CD8-positive, alpha-beta memory T cell (primary cell): ENCODE results near the gene RAD51B. TPM values are rescaled to one million over a fixed set of nuclear protein-coding genes. Genes with fewer than 3 reads are reported as not detected.

Experiments
- CTCF ChIA-PET: fragments of 350-600 bp; sonication (Branson Sonifier 250); formaldehyde crosslinking; loops from one replicate; lab custom pipeline; 2021; ENCODE audit warnings: antibody characterized with exemption; lab: Charles Lee
- POLR2A ChIA-PET: fragments of 350-600 bp; sonication (Branson Sonifier 250); formaldehyde crosslinking; loops from one replicate; lab custom pipeline; 2021; ENCODE audit warnings: antibody characterized with exemption; lab: Charles Lee
- DNase-seq, 5 donors: peaks; one replicate each; pipeline versions ENCODE4 v3.0.0 to v3.0.0-alpha.2; 2020 to 2022; ENCODE audit warnings: mixed read lengths in 1 of 5
- H3K27ac ChIP-seq: one replicate; pipeline ENCODE4 v1.7.0; 2013; ENCODE audit warnings: low read depth, mild to moderate bottlenecking, low read length, moderate library complexity
- H3K27me3 ChIP-seq: 2 replicates; pipeline ENCODE4 v1.7.0; 2013; ENCODE audit warnings: low read length, mild to moderate bottlenecking; ENCODE audit not compliant: insufficient read depth, poor library complexity, severe bottlenecking
- H3K36me3 ChIP-seq: 2 replicates; pipeline ENCODE4 v1.7.0; 2013; ENCODE audit warnings: mild to moderate bottlenecking, low read length, moderate library complexity; ENCODE audit not compliant: insufficient read depth
- H3K4me1 ChIP-seq: 2 replicates; pipeline ENCODE4 v1.7.0; 2013; ENCODE audit warnings: mild to moderate bottlenecking, low read length, moderate library complexity; ENCODE audit not compliant: insufficient read depth
- H3K4me3 ChIP-seq: 2 replicates; pipeline ENCODE4 v1.7.0; 2013; ENCODE audit warnings: mild to moderate bottlenecking, low read length
- H3K9me3 ChIP-seq: 2 replicates; pipeline ENCODE4 v1.7.0; 2013; ENCODE audit warnings: mild to moderate bottlenecking, low read length
- H3K27ac Mint-ChIP-seq, 8 donors: one replicate each; pipeline ENCODE4 v1.8.0; 2020 to 2021; ENCODE audit warnings: mixed read lengths in 8 of 8, mild to moderate bottlenecking in 6 of 8, inconsistent platforms in 3 of 8, moderate library complexity in 3 of 8
- H3K27me3 Mint-ChIP-seq, 2 donors: one replicate each; pipeline ENCODE4 v1.8.0; 2020 to 2021; ENCODE audit warnings: mixed read lengths in 2 of 2, mild to moderate bottlenecking in 1 of 2, moderate library complexity in 1 of 2
- H3K36me3 Mint-ChIP-seq, 3 donors: one replicate each; pipeline ENCODE4 v1.8.0; 2020 to 2021; ENCODE audit warnings: mixed read lengths in 3 of 3, inconsistent platforms in 1 of 3, mild to moderate bottlenecking in 1 of 3
- H3K4me1 Mint-ChIP-seq, 3 donors: one replicate each; pipeline ENCODE4 v1.8.0; 2020 to 2021; ENCODE audit warnings: mixed read lengths in 3 of 3, inconsistent platforms in 1 of 3, mild to moderate bottlenecking in 1 of 3
- H3K4me3 Mint-ChIP-seq, 7 donors: one replicate each; pipeline ENCODE4 v1.8.0; 2020 to 2021; ENCODE audit warnings: mixed read lengths in 7 of 7, mild to moderate bottlenecking in 6 of 7, moderate library complexity in 4 of 7, inconsistent platforms in 2 of 7
- H3K9me3 Mint-ChIP-seq, 5 donors: one replicate each; pipeline ENCODE4 v1.8.0; 2020 to 2022; ENCODE audit warnings: mixed read lengths in 5 of 5, mild to moderate bottlenecking in 3 of 5, moderate library complexity in 2 of 5, inconsistent platforms in 1 of 5
- polyA plus RNA-seq: library from polyadenylated mRNA; unstranded; fragments of 300-500 nt; fragmentation: Illumina TruSeq; gene quantifications from one replicate; pipeline ENCODE4 v1.2.3, GENCODE V29; 2021
- total RNA-seq, 2 experiments: library from RNA; stranded (reverse); gene quantifications; one replicate each; pipeline ENCODE4 v1.2.3, GENCODE V29; 2021

The RAD51B gene
- total and polyA plus RNA-seq, 3 experiments from 2014 or later, result 15.7 to 22.9 (median 17.4) TPM

DNA sequence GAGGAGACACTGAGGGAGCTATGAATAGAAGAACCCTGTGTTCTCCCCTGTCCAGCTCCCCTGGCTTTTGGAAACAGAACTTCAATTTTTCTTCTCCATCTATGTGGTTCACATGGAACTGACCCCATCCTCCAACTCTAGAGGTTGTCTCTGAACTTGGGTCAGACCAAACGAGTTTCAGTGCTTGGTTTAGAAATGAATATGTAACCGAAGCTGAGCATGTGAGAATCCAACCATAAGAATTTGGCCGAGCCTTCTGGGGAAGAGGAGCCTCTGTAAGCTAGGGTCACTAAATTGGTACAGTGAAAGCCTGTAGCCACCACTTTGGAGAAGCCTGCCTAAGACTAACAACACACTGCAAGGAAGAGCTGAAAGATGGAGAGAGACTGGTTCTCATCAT is 508.9 kb downstream of the RAD51B start:
- Mint-ChIP-seq H3K4me1 (no peaks in the 10 kb centered on the region), H3K27ac (peak overlapping the region in 1 of 8 donors; percentile 7), H3K9me3 (no peaks in the 10 kb centered on the region), H3K36me3 (peaks cover 0 to 7% (median 0%) of the 10 kb centered on the region in 3 donors), H3K4me3 (no peak overlapping the region), H3K27me3 (no peaks in the 10 kb centered on the region)
- Histone ChIP-seq H3K4me3 (no peak overlapping the region), H3K4me1 (no peaks in the 10 kb centered on the region), H3K9me3 (no peaks in the 10 kb centered on the region), H3K36me3 (no peaks in the 10 kb centered on the region), H3K27me3 (no peaks in the 10 kb centered on the region), H3K27ac (no peak overlapping the region)
- ChIA-PET POLR2A (no interaction called here), CTCF (interaction anchor here (0.8 to 1.4 kb wide), 2 partner anchors 14 to 20 kb away, joined by 3 to 4 read pairs; no protein-coding TSS in a partner anchor)
- DNase-seq, result no peak

DNA sequence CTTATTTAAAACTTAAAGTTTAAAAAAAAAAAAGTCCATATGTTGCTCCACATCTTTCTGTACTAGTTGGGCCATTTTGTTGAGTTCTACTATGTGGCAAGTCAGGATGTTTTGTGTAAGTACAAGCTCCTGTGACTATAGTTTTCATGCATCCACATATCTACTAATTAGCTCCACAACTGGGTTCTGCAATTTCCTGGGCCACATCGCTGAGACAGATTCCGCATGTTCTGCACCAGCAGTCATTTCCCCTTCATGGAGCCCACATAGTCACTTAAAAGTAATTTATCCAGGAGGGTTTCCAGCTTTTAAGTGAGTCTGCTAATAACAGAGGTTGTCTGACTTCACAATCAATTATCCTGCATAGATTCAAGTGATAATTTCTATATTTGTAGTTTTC is 511.8 kb downstream of the RAD51B start:
- Mint-ChIP-seq H3K36me3 (peaks cover 0 to 5% (median 0%) of the 10 kb centered on the region in 3 donors), H3K9me3 (no peaks in the 10 kb centered on the region), H3K27me3 (no peaks in the 10 kb centered on the region), H3K4me1 (no peaks in the 10 kb centered on the region), H3K27ac (no peak overlapping the region), H3K4me3 (no peak overlapping the region)
- ChIA-PET CTCF (no interaction called here), POLR2A (no interaction called here)
- Histone ChIP-seq H3K4me1 (no peaks in the 10 kb centered on the region), H3K27me3 (no peaks in the 10 kb centered on the region), H3K36me3 (no peaks in the 10 kb centered on the region), H3K27ac (no peak overlapping the region), H3K9me3 (no peaks in the 10 kb centered on the region), H3K4me3 (no peak overlapping the region)
- DNase-seq, result no peak

DNA sequence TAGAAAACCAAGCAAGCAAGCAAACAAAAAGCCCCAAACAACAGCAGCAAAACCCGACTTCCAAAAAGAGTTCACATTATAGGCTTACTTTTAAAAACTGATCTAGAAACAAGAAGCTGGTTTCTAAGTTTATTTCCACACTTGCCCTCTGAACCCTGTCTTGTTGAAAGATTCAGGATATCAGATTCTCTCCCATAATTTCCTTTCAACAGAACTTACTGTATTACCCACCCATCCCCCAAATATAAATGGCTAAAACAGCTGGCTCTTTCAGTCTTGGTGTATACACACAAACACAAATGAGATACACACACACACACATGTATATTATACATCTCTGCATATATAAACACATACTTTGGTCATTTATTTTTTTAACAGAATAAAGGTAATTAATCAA is 512.4 kb downstream of the RAD51B start:
- no peaks in the 10 kb centered on the region for H3K9me3 Mint-ChIP-seq
- no peaks in the 10 kb centered on the region for H3K27me3 ChIP-seq
- H3K9me3 ChIP-seq, result no peaks in the 10 kb centered on the region
- no peak overlapping the region for H3K4me3 ChIP-seq
- no peak for DNase-seq
- ChIA-PET POLR2A (no interaction called here), CTCF (no interaction called here)
- no peak overlapping the region for H3K4me3 Mint-ChIP-seq
- H3K4me1 ChIP-seq, result no peaks in the 10 kb centered on the region
- no peaks in the 10 kb centered on the region for H3K27me3 Mint-ChIP-seq
- no peaks in the 10 kb centered on the region for H3K4me1 Mint-ChIP-seq
- H3K27ac ChIP-seq, result no peak overlapping the region
- no peak overlapping the region for H3K27ac Mint-ChIP-seq
- no peaks in the 10 kb centered on the region for H3K36me3 ChIP-seq
- H3K36me3 Mint-ChIP-seq, result peaks cover 0 to 5% (median 0%) of the 10 kb centered on the region in 3 donors

DNA sequence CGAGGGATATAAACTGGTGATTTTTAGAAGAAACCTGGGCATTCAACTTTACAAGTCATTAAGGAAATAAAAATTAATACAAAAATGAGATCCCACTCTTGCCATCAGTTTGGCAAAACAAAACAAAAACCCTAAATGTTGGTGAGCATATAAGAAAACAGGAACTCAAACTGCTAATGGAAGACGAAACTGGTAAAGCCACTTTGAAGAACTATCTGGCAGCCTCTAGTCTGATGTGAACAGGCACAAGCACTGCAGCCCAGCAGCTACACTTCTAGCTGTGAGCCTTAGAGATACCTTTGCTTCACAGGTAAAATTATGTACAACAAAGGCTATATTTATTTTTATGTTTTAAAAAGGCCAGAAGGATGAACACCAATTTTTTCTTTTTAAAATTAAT is 513.7 kb downstream of the RAD51B start:
- Mint-ChIP-seq H3K27me3 (no peaks in the 10 kb centered on the region), H3K9me3 (no peaks in the 10 kb centered on the region), H3K4me1 (no peaks in the 10 kb centered on the region), H3K4me3 (no peak overlapping the region), H3K36me3 (peaks cover 0 to 1% (median 0%) of the 10 kb centered on the region in 3 donors), H3K27ac (no peak overlapping the region)
- Histone ChIP-seq H3K9me3 (no peaks in the 10 kb centered on the region), H3K4me3 (no peak overlapping the region), H3K27me3 (no peaks in the 10 kb centered on the region), H3K36me3 (no peaks in the 10 kb centered on the region), H3K4me1 (no peaks in the 10 kb centered on the region), H3K27ac (no peak overlapping the region)
- no peak for DNase-seq
- CTCF ChIA-PET, result no interaction called here
- POLR2A ChIA-PET, result no interaction called here

DNA sequence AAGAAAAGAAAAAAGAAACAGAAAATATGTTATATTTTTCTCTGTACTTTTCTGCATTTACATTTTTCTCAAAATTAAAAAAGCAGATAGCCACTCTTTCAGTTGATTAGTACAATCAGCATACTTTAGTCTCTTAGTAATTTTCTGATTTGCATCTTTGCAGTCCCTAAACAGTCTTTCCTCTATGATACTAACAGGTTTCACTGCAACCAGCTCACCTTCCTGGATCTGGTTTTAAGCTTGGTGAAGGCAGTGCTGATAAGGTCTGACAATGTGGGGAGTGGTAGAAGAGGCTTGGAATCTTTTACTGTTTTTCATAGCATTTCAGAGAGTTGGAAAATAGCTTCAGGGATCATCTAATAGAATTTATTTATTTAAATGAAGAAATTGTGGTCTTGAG is 515.7 kb downstream of the RAD51B start:
- no peaks in the 10 kb centered on the region for H3K36me3 ChIP-seq
- ChIA-PET POLR2A (no interaction called here), CTCF (no interaction called here)
- Mint-ChIP-seq H3K27ac (no peak overlapping the region), H3K9me3 (no peaks in the 10 kb centered on the region), H3K27me3 (no peaks in the 10 kb centered on the region), H3K36me3 (peaks cover 0 to 1% (median 0%) of the 10 kb centered on the region in 3 donors), H3K4me1 (no peaks in the 10 kb centered on the region), H3K4me3 (no peak overlapping the region)
- DNase-seq, result no peak
- H3K9me3 ChIP-seq, result no peaks in the 10 kb centered on the region
- H3K4me3 ChIP-seq, result no peak overlapping the region
- H3K27me3 ChIP-seq, result no peaks in the 10 kb centered on the region
- H3K4me1 ChIP-seq, result no peaks in the 10 kb centered on the region
- H3K27ac ChIP-seq, result no peak overlapping the region

DNA sequence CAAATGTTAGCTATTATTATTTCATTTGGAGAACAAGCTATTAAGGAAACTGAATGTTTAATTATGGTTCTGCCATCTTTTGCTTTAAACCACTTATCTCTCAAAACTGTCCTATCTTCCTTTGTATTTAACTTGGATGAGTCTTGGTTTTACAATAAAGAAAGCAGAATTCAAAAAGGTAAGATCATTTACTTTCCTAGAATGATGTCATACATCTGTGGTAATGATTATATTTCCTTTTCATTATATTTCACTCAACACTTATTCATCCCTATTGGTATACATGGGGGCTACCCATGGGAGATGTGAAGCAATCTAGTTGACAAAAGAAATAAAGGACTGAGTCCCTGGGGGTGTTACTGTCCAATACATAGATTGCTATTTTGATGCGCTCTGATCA is 516.6 kb downstream of the RAD51B start:
- H3K36me3 Mint-ChIP-seq, result peaks cover 0 to 1% (median 0%) of the 10 kb centered on the region in 3 donors
- H3K4me1 ChIP-seq, result no peaks in the 10 kb centered on the region
- ChIA-PET POLR2A (no interaction called here), CTCF (interaction anchor here (1.0 kb wide), 1 partner anchor 508 kb away, joined by 3 read pairs; no protein-coding TSS in a partner anchor)
- DNase-seq, result no peak
- no peaks in the 10 kb centered on the region for H3K36me3 ChIP-seq
- peak overlapping the region in 1 of 8 donors; percentile 6 for H3K27ac Mint-ChIP-seq
- no peaks in the 10 kb centered on the region for H3K27me3 Mint-ChIP-seq
- H3K9me3 Mint-ChIP-seq, result no peaks in the 10 kb centered on the region
- H3K27ac ChIP-seq, result no peak overlapping the region
- no peaks in the 10 kb centered on the region for H3K9me3 ChIP-seq
- H3K4me3 ChIP-seq, result no peak overlapping the region
- H3K4me1 Mint-ChIP-seq, result peaks cover under 1 to 5% (median under 1%) of the 10 kb centered on the region in 3 donors
- no peaks in the 10 kb centered on the region for H3K27me3 ChIP-seq
- H3K4me3 Mint-ChIP-seq, result no peak overlapping the region

DNA sequence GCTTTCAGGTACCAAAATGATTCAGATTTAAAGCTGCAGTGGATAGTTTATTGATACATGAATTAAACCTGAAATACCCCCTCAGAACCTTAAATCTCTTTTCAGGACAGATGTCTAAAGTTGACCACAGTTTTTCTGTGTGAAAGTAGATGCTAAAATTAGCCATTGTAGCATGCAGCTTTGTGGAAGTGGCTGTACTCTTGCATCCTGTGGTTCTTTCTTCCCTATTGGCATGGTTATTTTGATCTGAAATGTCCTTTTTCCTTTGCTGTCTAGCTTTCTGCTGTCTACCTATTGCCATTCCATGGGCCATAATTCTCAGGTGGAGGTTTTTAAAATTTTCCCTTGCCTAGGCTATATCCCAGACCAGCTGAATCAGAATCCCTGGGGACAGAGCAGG is 517.7 kb downstream of the RAD51B start:
- no peak overlapping the region for H3K27ac ChIP-seq
- no peaks in the 10 kb centered on the region for H3K36me3 ChIP-seq
- peaks cover 7 to 14% (median 10%) of the 10 kb centered on the region in 3 donors for H3K4me1 Mint-ChIP-seq
- H3K4me3 Mint-ChIP-seq, result no peak overlapping the region
- H3K36me3 Mint-ChIP-seq, result peaks cover 0 to 1% (median 0%) of the 10 kb centered on the region in 3 donors
- H3K9me3 ChIP-seq, result no peaks in the 10 kb centered on the region
- POLR2A ChIA-PET, result no interaction called here
- H3K4me3 ChIP-seq, result no peak overlapping the region
- H3K9me3 Mint-ChIP-seq, result no peaks in the 10 kb centered on the region
- CTCF ChIA-PET, result no interaction called here
- no peak overlapping the region for H3K27ac Mint-ChIP-seq
- DNase-seq, result no peak
- no peaks in the 10 kb centered on the region for H3K27me3 ChIP-seq
- H3K4me1 ChIP-seq, result peaks cover 8% of the 10 kb centered on the region
- H3K27me3 Mint-ChIP-seq, result no peaks in the 10 kb centered on the region

DNA sequence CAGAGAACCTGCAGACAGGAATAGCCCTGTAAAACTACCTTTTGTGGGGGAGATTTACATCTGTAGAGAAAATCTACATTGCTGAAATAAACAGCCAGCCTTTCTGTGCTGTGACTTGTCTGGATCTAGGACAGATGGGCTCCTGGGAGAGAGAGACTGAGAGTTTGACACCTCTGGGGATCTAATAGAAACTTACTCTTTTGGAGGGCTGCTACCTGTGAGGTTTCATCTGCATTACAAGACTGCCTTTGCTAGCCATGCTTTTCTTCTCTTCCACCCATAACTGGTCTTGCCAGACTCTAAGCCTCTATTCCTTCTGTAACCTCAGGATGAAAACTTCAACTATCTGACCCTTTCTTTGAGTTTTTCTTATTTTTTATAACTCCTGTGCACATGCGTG is 520.7 kb downstream of the RAD51B start:
- H3K27ac Mint-ChIP-seq, result peak overlapping the region in 2 of 8 donors; percentile 38 to 56
- no peaks in the 10 kb centered on the region for H3K27me3 ChIP-seq
- no peaks in the 10 kb centered on the region for H3K9me3 Mint-ChIP-seq
- H3K4me3 ChIP-seq, result no peak overlapping the region
- H3K36me3 Mint-ChIP-seq, result peaks cover 0 to 5% (median 4%) of the 10 kb centered on the region in 3 donors
- peaks cover 9 to 14% (median 10%) of the 10 kb centered on the region in 3 donors for H3K4me1 Mint-ChIP-seq
- no peak overlapping the region for H3K4me3 Mint-ChIP-seq
- H3K27ac ChIP-seq, result no peak overlapping the region
- no peak for DNase-seq
- H3K36me3 ChIP-seq, result no peaks in the 10 kb centered on the region
- H3K4me1 ChIP-seq, result peaks cover 8% of the 10 kb centered on the region
- H3K9me3 ChIP-seq, result no peaks in the 10 kb centered on the region
- no peaks in the 10 kb centered on the region for H3K27me3 Mint-ChIP-seq
- ChIA-PET CTCF (no interaction called here), POLR2A (no interaction called here)
